Astrocyte (in vitro differentiated cells and primary cell): ENCODE data around the gene MTA1. TPM values are rescaled to one million over a fixed set of nuclear protein-coding genes. Genes with fewer than 3 reads are reported as not detected.

Source experiments
- DNase-seq: peaks from one replicate; pipeline ENCODE4 v3.0.0-alpha.2; 2010; ENCODE audit warnings: low read depth
- FAIRE-seq: peaks from 2 replicates; lab custom pipeline; 2011; peaks lifted over from hg19 to GRCh38; lab: Jason Lieb, UNC
- H2AFZ ChIP-seq: 2 replicates; pipeline ENCODE4 v1.6.0; 2012; ENCODE audit warnings: low read depth, low read length, inconsistent platforms
- H3K27ac ChIP-seq: 2 replicates; pipeline ENCODE4 v1.5.1; 2011; ENCODE audit warnings: low read depth, low read length, inconsistent platforms
- H3K27me3 ChIP-seq: 2 replicates; pipeline ENCODE4 v1.6.0; 2011; ENCODE audit warnings: low read length, inconsistent platforms; ENCODE audit not compliant: insufficient read depth
- H3K36me3 ChIP-seq: 2 replicates; pipeline ENCODE4 v1.5.1; 2011; ENCODE audit warnings: low read length, inconsistent platforms; ENCODE audit not compliant: insufficient read depth
- H3K4me1 ChIP-seq: 2 replicates; pipeline ENCODE4 v1.5.1; 2011; ENCODE audit warnings: low read length, inconsistent platforms; ENCODE audit not compliant: insufficient read depth
- H3K4me2 ChIP-seq: 2 replicates; pipeline ENCODE4 v1.6.0; 2012; ENCODE audit warnings: low read length, inconsistent platforms
- H3K4me3 ChIP-seq: 2 replicates; pipeline ENCODE4 v1.5.1; 2011; ENCODE audit warnings: low read depth, mild to moderate bottlenecking, low read length, inconsistent platforms; ENCODE audit not compliant: insufficient read depth
- H3K79me2 ChIP-seq: 2 replicates; pipeline ENCODE4 v1.6.0; 2012; ENCODE audit warnings: mild to moderate bottlenecking, low read length, inconsistent platforms; ENCODE audit not compliant: insufficient read depth
- H3K9ac ChIP-seq: 2 replicates; pipeline ENCODE4 v1.6.0; 2012; ENCODE audit warnings: mild to moderate bottlenecking, low read length, inconsistent platforms
- H3K9me3 ChIP-seq: 2 replicates; pipeline ENCODE4 v1.5.1; 2012; ENCODE audit warnings: low read depth, mild to moderate bottlenecking, low read length, inconsistent platforms; ENCODE audit not compliant: insufficient read depth
- H4K20me1 ChIP-seq: 2 replicates; pipeline ENCODE4 v1.6.0; 2012; ENCODE audit warnings: low read length, inconsistent platforms; ENCODE audit not compliant: insufficient read depth
- H3K27ac Mint-ChIP-seq: one replicate; pipeline ENCODE4 v1.8.0; 2021; ENCODE audit warnings: mild to moderate bottlenecking, mixed read lengths; ENCODE audit not compliant: unreplicated experiment
- H3K27me3 Mint-ChIP-seq: one replicate; pipeline ENCODE4 v1.8.0; 2021; ENCODE audit warnings: low read depth, mixed read lengths; ENCODE audit not compliant: unreplicated experiment
- H3K36me3 Mint-ChIP-seq: one replicate; pipeline ENCODE4 v1.8.0; 2021; ENCODE audit warnings: low read depth, mixed read lengths; ENCODE audit not compliant: unreplicated experiment
- H3K4me1 Mint-ChIP-seq: one replicate; pipeline ENCODE4 v1.8.0; 2021; ENCODE audit warnings: low read depth, mixed read lengths; ENCODE audit not compliant: unreplicated experiment
- H3K4me3 Mint-ChIP-seq: one replicate; pipeline ENCODE4 v1.8.0; 2021; ENCODE audit warnings: mild to moderate bottlenecking, moderate library complexity, mixed read lengths; ENCODE audit not compliant: unreplicated experiment
- H3K9me3 Mint-ChIP-seq: one replicate; pipeline ENCODE4 v1.8.0; 2021; ENCODE audit warnings: mild to moderate bottlenecking, mixed read lengths; ENCODE audit not compliant: unreplicated experiment
- EZH2 ChIP-seq: IDR thresholded peaks from 2 replicates; pipeline ENCODE4 v1.6.1; 2012; ENCODE audit warnings: mild to moderate bottlenecking, low read length, inconsistent platforms; ENCODE audit not compliant: insufficient read depth
- total RNA-seq: library from RNA; stranded (reverse); gene quantifications from 2 replicates; pipeline ENCODE4 v1.2.1, GENCODE V29; 2021
- TF ChIP-seq, protein P1 (sequence below): IDR thresholded peaks from 2 replicates; pipeline ENCODE4 v1.5.1; 2011; ENCODE audit warnings: low read depth, mild to moderate bottlenecking, inconsistent platforms, low read length, moderate library complexity; ENCODE audit not compliant: insufficient read depth

MTA1 gene
- total RNA-seq, 1 donor from 2014 or later: 111 TPM

DNA sequence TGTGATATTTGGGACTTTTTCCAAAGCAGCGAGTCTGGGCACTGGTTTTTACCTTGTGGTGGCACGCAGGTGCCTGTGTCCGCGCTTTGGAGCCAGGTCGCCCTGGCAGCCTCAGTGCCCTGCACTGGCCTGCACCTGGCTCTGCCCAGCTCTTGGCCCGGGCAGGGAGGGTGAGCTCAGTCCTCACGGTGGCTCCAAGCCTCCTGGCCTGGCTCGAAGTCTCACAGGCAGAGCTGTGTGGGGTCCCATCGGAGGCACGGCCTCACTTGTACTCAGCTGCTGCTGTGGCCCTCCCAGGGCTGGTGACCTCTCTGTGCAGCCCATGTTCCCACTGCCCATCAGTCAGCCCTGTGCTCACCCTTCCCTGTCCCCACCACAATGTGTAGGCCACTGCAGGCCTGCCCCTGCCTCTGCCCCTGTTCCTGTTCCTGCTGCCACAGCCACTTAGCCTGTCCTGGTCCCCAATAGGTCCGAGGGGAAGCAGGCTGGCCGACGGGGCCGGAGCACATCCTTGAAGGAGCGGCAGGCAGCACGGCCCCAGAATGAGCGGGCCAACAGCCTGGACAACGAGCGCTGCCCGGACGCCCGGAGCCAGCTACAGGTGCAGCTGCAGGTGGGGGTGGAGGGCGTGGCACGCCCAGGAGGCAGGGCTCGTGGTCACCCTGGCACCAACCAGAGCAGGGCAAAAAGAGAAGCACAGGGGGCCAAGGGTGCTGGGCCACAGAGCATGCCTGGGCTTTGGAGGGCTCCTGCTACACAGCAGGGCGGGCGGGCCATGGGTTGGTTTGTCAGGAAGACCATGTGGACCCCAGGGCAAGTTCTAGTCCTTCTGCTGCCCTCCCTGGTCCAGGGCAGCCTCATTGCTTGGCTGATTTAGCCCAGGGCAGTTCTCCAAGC is 37.9 kb upstream of the MTA1 start:
- Histone ChIP-seq H4K20me1 (peaks cover 6% of the 10 kb centered on the region), H3K4me3 (no peak overlapping the region), H3K27me3 (no peaks in the 10 kb centered on the region), H3K36me3 (peaks cover 2% of the 10 kb centered on the region), H3K4me2 (no peak overlapping the region), H3K9me3 (no peaks in the 10 kb centered on the region), H3K27ac (no peak overlapping the region), H3K9ac (no peak overlapping the region), H3K79me2 (no peaks in the 10 kb centered on the region), H2AFZ (no peak overlapping the region), H3K4me1 (no peaks in the 10 kb centered on the region)
- Mint-ChIP-seq H3K4me3 (no peak overlapping the region), H3K27me3 (no peaks in the 10 kb centered on the region), H3K27ac (no peak overlapping the region), H3K4me1 (no peaks in the 10 kb centered on the region), H3K36me3 (peaks cover 4% of the 10 kb centered on the region), H3K9me3 (no peaks in the 10 kb centered on the region)
- FAIRE-seq (no peak), DNase-seq (no peak)
- TF ChIP-seq, protein P1, sequence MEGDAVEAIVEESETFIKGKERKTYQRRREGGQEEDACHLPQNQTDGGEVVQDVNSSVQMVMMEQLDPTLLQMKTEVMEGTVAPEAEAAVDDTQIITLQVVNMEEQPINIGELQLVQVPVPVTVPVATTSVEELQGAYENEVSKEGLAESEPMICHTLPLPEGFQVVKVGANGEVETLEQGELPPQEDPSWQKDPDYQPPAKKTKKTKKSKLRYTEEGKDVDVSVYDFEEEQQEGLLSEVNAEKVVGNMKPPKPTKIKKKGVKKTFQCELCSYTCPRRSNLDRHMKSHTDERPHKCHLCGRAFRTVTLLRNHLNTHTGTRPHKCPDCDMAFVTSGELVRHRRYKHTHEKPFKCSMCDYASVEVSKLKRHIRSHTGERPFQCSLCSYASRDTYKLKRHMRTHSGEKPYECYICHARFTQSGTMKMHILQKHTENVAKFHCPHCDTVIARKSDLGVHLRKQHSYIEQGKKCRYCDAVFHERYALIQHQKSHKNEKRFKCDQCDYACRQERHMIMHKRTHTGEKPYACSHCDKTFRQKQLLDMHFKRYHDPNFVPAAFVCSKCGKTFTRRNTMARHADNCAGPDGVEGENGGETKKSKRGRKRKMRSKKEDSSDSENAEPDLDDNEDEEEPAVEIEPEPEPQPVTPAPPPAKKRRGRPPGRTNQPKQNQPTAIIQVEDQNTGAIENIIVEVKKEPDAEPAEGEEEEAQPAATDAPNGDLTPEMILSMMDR: no peak
- TF ChIP-seq EZH2: no peak

DNA sequence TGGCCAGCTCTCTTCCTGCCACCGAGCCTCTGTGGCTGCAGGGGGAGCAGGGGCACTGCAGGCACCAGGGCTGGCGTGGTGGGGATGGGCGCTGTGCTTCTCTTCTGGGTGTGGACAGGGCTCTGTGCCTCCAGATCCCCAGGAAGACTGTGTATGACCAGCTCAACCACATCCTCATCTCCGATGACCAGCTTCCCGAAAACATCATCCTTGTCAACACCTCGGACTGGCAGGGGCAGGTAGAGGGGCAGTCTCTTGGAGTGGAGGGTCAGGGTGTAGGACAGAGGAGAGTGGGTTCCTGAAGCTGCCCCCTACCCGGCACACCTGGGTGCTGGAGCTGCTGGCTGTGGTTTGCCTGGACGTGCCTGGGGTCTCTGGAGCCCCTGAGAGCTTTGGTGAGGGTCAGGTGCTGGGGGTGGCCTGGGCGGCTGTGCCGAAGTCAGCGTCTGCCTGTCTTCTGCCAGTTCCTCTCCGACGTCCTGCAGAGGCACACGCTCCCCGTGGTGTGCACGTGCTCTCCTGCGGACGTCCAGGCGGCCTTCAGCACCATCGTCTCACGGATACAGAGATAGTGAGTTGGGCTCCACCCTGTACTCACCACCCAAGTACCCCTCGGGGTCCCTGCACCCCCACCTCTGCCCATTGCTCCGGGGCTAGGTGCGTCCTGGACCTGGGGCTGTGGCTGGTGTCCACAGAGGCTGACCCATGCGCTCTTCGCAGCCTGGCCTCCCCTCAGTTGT is 37.1 kb upstream of the MTA1 start:
- Histone ChIP-seq H3K79me2 (no peaks in the 10 kb centered on the region), H3K27me3 (no peaks in the 10 kb centered on the region), H3K4me1 (no peaks in the 10 kb centered on the region), H3K4me2 (no peak overlapping the region), H3K9me3 (no peaks in the 10 kb centered on the region), H3K4me3 (no peak overlapping the region), H3K9ac (no peak overlapping the region), H2AFZ (no peak overlapping the region), H4K20me1 (peaks cover 6% of the 10 kb centered on the region), H3K27ac (no peak overlapping the region), H3K36me3 (peaks cover 2% of the 10 kb centered on the region)
- Mint-ChIP-seq H3K36me3 (peaks cover 4% of the 10 kb centered on the region), H3K9me3 (no peaks in the 10 kb centered on the region), H3K4me1 (no peaks in the 10 kb centered on the region), H3K4me3 (no peak overlapping the region), H3K27me3 (no peaks in the 10 kb centered on the region), H3K27ac (no peak overlapping the region)
- no peak for TF ChIP-seq EZH2
- TF ChIP-seq, protein P1: no peak
- no peak for FAIRE-seq
- DNase-seq: no peak
